ENCODE measurements around the gene MUC4. TPM values are rescaled to one million over a fixed set of nuclear protein-coding genes. Genes with fewer than 3 reads are reported as not detected.
A peak's percentile ranks its signal among the peaks of the same experiment; 100 is the strongest.

MUC4 gene
- total and polyA plus RNA-seq, 9 of the 15 experiments (the other 6 are each of a cell fraction or from before 2014, with no cell fraction given), result under 0.01 to 0.21 (median 0.10) TPM; not detected in 4

DNA sequence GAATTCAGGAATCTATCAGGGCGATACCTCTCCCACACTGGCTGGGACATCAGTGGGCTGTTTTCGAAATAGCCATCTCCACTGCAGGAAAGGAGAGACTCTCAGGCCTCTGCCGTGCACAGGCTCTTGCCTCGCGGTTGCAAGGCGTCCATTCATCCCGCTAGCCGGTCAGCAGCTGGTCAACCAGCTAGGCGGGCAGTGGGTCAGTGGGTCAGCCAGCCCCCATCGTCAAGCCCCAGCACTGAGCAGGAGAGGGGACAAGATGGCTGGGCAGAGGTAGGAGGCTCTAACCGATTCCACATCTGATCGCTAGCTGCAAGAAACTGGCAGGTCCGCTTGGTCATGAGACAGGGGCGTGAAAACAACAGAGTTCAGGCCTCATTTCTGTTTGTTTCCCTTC, 45.1 kb downstream of the MUC4 start:
- WGBS (ENCODE audit: insufficient coverage, low coverage, missing lambda C conversion rate), result 3% methylated on average over 14 of the region's 14 CpGs

More for the DNA sequence above, 45.1 kb downstream of the MUC4 start:
- in situ Hi-C loops (cut with MboI), result no loop called here
- ChIA-PET POLR2A (no interaction called here), CTCF (ENCODE audit: low intra/inter-chr PET ratio) (no interaction called here)
- Histone ChIP-seq H4K20me1 (replicated peaks; ENCODE audit: control insufficient read depth, insufficient read depth, low read length) (0 out of 2 replicates have a peak, but pooled peaks cover 4% of the 10 kb centered on the region), H3K9me3 (replicated peaks; ENCODE audit: control insufficient read depth, insufficient read depth, low read depth, low read length) (no peaks in the 10 kb centered on the region), H3K4me2 (ENCODE audit: insufficient read depth, low read length) (no peak overlapping the region), H3K9ac (ENCODE audit: insufficient read depth in 1 of 2, low read depth in 2 of 2, low read length in 2 of 2) (peak overlapping the region in 1 of 2 experiments; percentile 45; a peak in 1 of 4 replicates), H3K4me1 (replicated peaks in 1 of 2; ENCODE audit: control insufficient read depth in 2 of 2, insufficient read depth in 2 of 2, low read length in 2 of 2) (peaks cover 0 to 10% of the 10 kb centered on the region in 2 experiments; a peak in 2 of 5 replicates), H3K36me3 (ENCODE audit: control insufficient read depth, insufficient read depth, low read length) (no peaks in the 10 kb centered on the region), H3K79me2 (ENCODE audit: control insufficient read depth, insufficient read depth, low read length) (no peaks in the 10 kb centered on the region), H3K27me3 (ENCODE audit: control insufficient read depth in 2 of 2, insufficient read depth in 2 of 2, low read length in 2 of 2) (peaks cover 15 to 75% of the 10 kb centered on the region in 2 experiments; a peak in 4 of 5 replicates), H3K4me3 (no peak overlapping the region), H3K27ac (ENCODE audit: extremely low read depth, low read depth, low read length) (no peak overlapping the region), H2AFZ (ENCODE audit: low read depth, low read length) (no peak overlapping the region), H3K9me1 (ENCODE audit: control insufficient read depth, insufficient read depth, low read length) (no peaks in the 10 kb centered on the region)
- TF ChIP-seq, protein P1, sequence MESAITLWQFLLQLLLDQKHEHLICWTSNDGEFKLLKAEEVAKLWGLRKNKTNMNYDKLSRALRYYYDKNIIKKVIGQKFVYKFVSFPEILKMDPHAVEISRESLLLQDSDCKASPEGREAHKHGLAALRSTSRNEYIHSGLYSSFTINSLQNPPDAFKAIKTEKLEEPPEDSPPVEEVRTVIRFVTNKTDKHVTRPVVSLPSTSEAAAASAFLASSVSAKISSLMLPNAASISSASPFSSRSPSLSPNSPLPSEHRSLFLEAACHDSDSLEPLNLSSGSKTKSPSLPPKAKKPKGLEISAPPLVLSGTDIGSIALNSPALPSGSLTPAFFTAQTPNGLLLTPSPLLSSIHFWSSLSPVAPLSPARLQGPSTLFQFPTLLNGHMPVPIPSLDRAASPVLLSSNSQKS (CRISPR knock-in tag; IDR thresholded peaks at IDR 0.05), result no peak
- TF ChIP-seq, protein P2, sequence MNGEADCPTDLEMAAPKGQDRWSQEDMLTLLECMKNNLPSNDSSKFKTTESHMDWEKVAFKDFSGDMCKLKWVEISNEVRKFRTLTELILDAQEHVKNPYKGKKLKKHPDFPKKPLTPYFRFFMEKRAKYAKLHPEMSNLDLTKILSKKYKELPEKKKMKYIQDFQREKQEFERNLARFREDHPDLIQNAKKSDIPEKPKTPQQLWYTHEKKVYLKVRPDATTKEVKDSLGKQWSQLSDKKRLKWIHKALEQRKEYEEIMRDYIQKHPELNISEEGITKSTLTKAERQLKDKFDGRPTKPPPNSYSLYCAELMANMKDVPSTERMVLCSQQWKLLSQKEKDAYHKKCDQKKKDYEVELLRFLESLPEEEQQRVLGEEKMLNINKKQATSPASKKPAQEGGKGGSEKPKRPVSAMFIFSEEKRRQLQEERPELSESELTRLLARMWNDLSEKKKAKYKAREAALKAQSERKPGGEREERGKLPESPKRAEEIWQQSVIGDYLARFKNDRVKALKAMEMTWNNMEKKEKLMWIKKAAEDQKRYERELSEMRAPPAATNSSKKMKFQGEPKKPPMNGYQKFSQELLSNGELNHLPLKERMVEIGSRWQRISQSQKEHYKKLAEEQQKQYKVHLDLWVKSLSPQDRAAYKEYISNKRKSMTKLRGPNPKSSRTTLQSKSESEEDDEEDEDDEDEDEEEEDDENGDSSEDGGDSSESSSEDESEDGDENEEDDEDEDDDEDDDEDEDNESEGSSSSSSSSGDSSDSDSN (IDR thresholded peaks at IDR 0.05; ENCODE audit: borderline replicate concordance in 1 of 2, low read depth in 2 of 2, low read length in 2 of 2), result 0 out of 4 replicates have a peak, but pooled peaks of 1 of the 2 experiments have one; percentile 44
- FAIRE-seq (no peak), DNase-seq (ENCODE audit: extremely low read depth in 1 of 4, low spot score in 3 of 4) (no peak), ATAC-seq (no peak)
- intact Hi-C loops (cut with micrococcal nuclease), result no loop called here
- BruUV-seq (replicated peaks), result no TSS peak

Data from K562 (cell line).